SK-N-SH treated with all-trans-retinoic acid at 6 μM for 48 hours (cell line): ENCODE measurements around the gene PDE6A.

Experiments used
- CSRNP3 ChIP-seq: fragments of 250-450 bp; sonication (Bioruptor Pico); IDR thresholded peaks from 2 replicates; pipeline ENCODE4 v1.5.1; 2021; ENCODE audit warnings: mild to moderate bottlenecking, moderate library complexity
- RARB ChIP-seq: fragments of 250-450 bp; sonication (Bioruptor Pico); IDR thresholded peaks from 2 replicates; pipeline ENCODE4 v1.8.0; 2021; ENCODE audit warnings: mild to moderate bottlenecking, moderate library complexity
- SNAI2 ChIP-seq: fragments of 250-450 bp; sonication (Bioruptor Pico); IDR thresholded peaks from 2 replicates; pipeline ENCODE4 v1.5.0; 2020; ENCODE audit warnings: mild to moderate bottlenecking, moderate library complexity
- TSHZ2 ChIP-seq: fragments of 250-450 bp; sonication (Bioruptor Pico); IDR thresholded peaks from 2 replicates; pipeline ENCODE4 v1.5.0; 2020; ENCODE audit warnings: mild to moderate bottlenecking, moderate library complexity
- ZNF70 ChIP-seq: fragments of 450-650 bp; formaldehyde crosslinking; IDR thresholded peaks from 2 replicates; pipeline ENCODE4 v1.5.0; 2020; ENCODE audit warnings: mild to moderate bottlenecking, moderate library complexity

DNA sequence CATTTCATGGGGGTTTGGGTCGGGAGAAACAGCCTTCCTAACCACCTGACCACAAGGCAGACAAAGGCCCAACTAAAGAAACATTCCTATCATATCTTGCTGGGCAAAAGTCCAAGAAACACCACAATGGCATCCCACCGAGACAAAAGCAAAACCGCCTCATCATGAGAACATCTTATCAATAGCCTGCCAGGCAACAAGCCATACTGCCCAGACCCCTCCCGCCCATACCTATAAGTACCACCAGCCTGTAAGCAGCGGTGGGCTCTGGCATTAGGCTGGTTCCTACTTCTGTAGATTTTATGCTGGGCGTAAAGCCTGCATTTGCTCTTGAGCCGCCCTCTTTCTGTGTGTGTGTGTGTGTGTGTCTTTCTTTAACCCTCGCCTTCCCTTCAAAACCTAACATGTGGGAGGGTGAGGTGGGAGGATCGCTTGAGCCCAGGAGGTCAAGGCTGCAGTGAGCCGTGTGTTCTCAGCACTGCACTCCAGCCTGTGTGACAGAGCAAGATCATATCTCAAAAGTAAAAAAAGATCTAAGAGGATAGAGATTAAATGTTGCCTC lies 56.9 kb downstream of the PDE6A start:
- TF ChIP-seq RARB (CRISPR knock-in tag) (no peak), SNAI2 (CRISPR knock-in tag) (no peak), ZNF70 (CRISPR knock-in tag) (no peak), TSHZ2 (CRISPR knock-in tag) (no peak), CSRNP3 (CRISPR knock-in tag) (no peak)
